ENCODE results near the gene VCP.

GRCh38 chr9:35096035-35096849 lies 23.8 kb upstream of the VCP start, which contains the start of gene PIGO:
- TF ChIP-seq, protein P1, sequence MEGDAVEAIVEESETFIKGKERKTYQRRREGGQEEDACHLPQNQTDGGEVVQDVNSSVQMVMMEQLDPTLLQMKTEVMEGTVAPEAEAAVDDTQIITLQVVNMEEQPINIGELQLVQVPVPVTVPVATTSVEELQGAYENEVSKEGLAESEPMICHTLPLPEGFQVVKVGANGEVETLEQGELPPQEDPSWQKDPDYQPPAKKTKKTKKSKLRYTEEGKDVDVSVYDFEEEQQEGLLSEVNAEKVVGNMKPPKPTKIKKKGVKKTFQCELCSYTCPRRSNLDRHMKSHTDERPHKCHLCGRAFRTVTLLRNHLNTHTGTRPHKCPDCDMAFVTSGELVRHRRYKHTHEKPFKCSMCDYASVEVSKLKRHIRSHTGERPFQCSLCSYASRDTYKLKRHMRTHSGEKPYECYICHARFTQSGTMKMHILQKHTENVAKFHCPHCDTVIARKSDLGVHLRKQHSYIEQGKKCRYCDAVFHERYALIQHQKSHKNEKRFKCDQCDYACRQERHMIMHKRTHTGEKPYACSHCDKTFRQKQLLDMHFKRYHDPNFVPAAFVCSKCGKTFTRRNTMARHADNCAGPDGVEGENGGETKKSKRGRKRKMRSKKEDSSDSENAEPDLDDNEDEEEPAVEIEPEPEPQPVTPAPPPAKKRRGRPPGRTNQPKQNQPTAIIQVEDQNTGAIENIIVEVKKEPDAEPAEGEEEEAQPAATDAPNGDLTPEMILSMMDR (IDR thresholded peaks at IDR 0.05; ENCODE audit: low read depth, low read length), result peak; percentile 97
- peak; percentile 82 for TF ChIP-seq POLR2A (IDR thresholded peaks at IDR 0.05; ENCODE audit: extremely low read depth, insufficient read length)

Data from NB4 (cell line).